ENCODE data around the gene MARCHF5. TPM values are rescaled to one million over a fixed set of nuclear protein-coding genes. Genes with fewer than 3 reads are reported as not detected.
"Not testable (repeated sequence)": the region's sequence is repeated elsewhere in the genome, so short reads cannot be mapped to it uniquely, and the experiment has no call there.

Gene MARCHF5
- total and polyA plus RNA-seq, 5 experiments from 2014 or later = 21.0 to 42.1 (median 24.0) TPM

DNA sequence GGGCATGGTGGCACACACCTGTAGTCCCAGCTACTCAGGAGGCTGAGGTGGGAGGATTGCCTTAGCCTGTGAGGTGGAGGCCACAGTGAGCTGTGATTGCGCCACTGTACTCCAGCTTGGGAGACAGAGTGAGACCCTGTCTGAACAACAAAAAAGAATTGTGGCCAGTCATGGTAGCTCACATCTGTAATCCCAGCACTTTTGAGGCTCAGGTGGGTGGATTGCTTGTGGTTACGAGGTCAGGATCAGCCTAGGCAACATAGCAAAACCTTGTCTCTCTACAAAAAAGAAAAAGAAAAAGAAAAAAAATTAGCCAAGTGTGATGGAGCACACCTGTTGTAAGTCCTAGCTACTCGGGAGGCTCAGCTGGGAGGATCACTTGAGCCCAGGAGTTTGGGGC lies 22.8 kb downstream of the MARCHF5 start:
- POLR2A ChIA-PET = no interaction called here
- H3K36me3 Mint-ChIP-seq = peaks cover 4 to 70% (median 23%) of the 10 kb centered on the region in 3 donors
- peak overlapping the region in 1 of 10 donors; percentile 72 for H3K4me3 Mint-ChIP-seq
- H3K4me1 Mint-ChIP-seq = peaks cover 18 to 35% (median 22%) of the 10 kb centered on the region in 4 donors
- DNase-seq (no peak), ATAC-seq (no peak)
- peak overlapping the region in 1 of 10 donors; percentile 70 for H3K27ac Mint-ChIP-seq
- H3K27me3 Mint-ChIP-seq = no peaks in the 10 kb centered on the region
- H3K9me3 Mint-ChIP-seq = no peaks in the 10 kb centered on the region

DNA sequence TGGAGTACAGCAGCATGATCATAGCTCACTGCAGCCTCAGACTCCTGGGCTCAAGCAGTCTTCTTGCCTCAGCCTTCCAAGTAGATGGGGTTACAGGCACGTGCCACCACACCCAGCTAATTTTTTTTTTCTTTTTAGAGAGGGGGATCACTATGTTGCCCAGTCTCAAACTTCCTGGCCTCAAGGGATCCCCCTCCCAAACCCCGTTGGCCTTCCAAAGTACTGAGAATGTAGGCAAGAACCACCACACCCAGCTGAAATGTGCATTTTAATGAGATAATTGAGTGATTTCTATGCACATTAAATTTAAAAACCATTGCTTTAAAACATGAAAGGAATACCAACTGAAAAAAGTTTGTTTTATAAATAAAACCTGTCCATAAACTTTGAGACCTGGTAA lies 25.6 kb downstream of the MARCHF5 start:
- ATAC-seq = no peak
- no peak overlapping the region for H3K4me3 Mint-ChIP-seq
- H3K27ac Mint-ChIP-seq = peak overlapping the region in 2 of 10 donors; percentile 73 to 74
- no peaks in the 10 kb centered on the region for H3K9me3 Mint-ChIP-seq
- H3K36me3 Mint-ChIP-seq = peaks cover 13 to 68% (median 36%) of the 10 kb centered on the region in 3 donors
- H3K4me1 Mint-ChIP-seq = peaks cover 10 to 23% (median 13%) of the 10 kb centered on the region in 4 donors
- DNase-seq = no peak
- POLR2A ChIA-PET = no interaction called here
- H3K27me3 Mint-ChIP-seq = no peaks in the 10 kb centered on the region

DNA sequence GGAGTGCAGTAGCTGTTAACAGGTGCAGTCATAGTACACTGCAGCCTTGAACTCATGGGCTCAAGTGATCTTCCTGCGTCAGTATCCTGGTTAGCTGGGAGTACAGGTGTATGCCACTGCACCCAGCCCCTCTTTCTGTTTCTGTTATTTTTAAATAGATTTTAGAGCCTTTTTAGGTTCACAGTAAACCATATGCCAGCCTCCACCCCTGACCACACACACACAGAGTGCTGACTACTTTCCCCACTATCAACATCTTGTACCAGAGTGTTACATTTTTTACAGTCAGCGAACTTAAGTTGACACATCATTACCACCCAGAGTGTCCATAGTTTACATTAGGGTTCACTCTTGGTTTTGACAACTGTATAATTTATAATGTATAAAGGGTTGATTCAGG lies 32.1 kb downstream of the MARCHF5 start:
- POLR2A ChIA-PET = no interaction called here
- Mint-ChIP-seq H3K4me3 (no peak overlapping the region), H3K9me3 (peaks cover 0 to 2% (median 0%) of the 10 kb centered on the region in 9 donors), H3K36me3 (peaks cover 17 to 55% (median 28%) of the 10 kb centered on the region in 3 donors), H3K27me3 (no peaks in the 10 kb centered on the region), H3K27ac (no peak overlapping the region), H3K4me1 (peaks cover 15 to 47% (median 37%) of the 10 kb centered on the region in 4 donors)
- DNase-seq = no peak
- ATAC-seq = no peak

DNA sequence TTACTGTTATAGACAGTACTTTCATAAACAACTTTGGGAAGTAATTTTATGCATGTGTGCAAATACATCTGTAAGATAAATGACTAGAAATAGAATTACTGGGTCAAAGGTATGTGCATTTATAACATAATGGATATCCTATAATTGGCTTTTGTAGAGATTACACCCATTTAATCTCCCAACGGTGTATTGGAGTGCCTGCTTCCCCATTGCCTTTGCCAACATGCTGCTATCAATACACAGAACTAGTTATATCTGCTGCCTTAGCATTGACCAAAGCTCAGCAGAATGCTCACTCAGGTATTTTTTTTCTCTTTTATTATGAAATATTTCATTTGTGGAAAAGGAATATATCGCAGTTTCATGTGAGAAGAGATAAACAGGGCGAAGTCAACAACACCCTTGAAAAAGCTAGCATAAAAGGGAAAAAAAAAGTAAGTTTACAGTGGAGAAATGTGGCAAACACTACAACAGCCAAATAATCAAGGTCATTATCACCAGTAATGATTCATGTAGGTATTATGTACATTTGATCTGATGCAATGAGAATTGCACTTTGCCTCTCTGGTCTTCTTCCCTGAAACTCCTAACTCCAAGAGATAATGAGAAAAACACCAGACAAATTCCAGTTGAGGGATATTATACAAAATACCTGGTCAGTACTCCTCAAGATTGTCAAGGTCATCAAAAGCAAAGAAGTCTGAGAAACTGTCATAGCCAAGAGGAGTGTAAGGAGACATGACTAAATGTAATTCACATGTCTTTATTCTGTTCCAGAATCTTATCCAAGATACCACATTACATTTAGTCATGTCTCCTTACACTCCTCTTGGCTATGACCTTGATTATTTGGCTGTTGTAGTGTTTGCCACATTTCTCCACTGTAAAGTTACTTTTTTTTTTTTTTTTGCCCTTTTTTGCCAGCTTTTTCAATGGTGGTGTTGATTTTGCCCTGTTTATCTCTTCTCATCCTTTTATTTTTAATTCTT lies 36.8 kb downstream of the MARCHF5 start:
- no peak overlapping the region for H3K4me3 Mint-ChIP-seq
- peaks cover 20 to 50% (median 46%) of the 10 kb centered on the region in 4 donors for H3K4me1 Mint-ChIP-seq
- POLR2A ChIA-PET = no interaction called here
- no peak for DNase-seq
- no peaks in the 10 kb centered on the region for H3K27me3 Mint-ChIP-seq
- peaks cover 0 to 2% (median 0%) of the 10 kb centered on the region in 9 donors for H3K9me3 Mint-ChIP-seq
- ATAC-seq = no peak
- H3K36me3 Mint-ChIP-seq = peaks cover 8 to 30% (median 8%) of the 10 kb centered on the region in 3 donors
- H3K27ac Mint-ChIP-seq = peak overlapping the region in 4 of 10 donors; percentile 8 to 70 (median 54)

DNA sequence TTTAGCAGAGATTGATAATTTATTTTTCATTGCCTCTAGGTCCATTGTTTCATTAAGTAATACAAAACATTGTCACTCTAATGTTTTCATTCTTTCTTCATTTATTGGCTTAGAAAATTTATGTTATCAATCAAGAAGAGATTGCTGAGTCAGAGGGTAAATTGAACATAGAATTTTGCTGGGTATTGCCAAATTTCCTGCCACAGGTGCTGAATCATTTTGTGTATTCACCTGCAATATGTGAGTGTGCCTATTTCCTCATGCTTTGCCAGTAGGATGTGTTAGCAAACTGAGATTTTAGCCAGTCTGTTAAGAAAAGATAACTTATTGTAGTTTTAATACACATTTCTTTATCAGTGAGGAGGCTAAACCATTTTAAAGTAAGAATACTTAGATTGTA lies 38.0 kb downstream of the MARCHF5 start:
- Mint-ChIP-seq H3K27me3 (no peaks in the 10 kb centered on the region), H3K27ac (peak overlapping the region in 1 of 10 donors; percentile 1), H3K9me3 (no peaks in the 10 kb centered on the region), H3K4me1 (peaks cover 14 to 39% (median 37%) of the 10 kb centered on the region in 4 donors), H3K36me3 (peaks cover 0 to 21% (median 0%) of the 10 kb centered on the region in 3 donors), H3K4me3 (no peak overlapping the region)
- POLR2A ChIA-PET = no interaction called here
- DNase-seq = no peak
- ATAC-seq = no peak

DNA sequence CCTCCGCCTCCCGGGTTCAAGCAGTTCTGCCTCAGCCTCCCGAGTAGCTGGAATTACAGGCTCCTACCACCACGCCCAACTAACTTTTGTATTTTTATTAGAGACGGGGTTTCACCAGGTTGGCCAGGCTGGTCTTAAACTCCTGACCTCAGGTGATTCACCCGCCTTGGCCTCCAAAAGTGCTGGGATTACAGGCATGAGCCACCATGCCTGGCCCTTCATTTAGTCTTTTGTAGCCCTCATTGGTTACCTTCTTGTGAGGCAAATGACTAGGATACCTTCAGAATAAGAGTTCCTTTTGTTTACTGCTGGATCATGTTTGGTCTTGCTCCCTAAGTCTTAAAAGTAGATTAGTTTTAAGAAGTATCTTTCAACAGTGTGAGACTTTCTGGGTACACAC lies 39.0 kb downstream of the MARCHF5 start:
- DNase-seq, H3K4me3 Mint-ChIP-seq, POLR2A ChIA-PET, H3K27me3 Mint-ChIP-seq, ATAC-seq, H3K9me3 Mint-ChIP-seq: not testable (repeated sequence)
- Mint-ChIP-seq H3K4me1 (peaks cover 14 to 38% (median 36%) of the 10 kb centered on the region in 4 donors), H3K27ac (peak overlapping the region in 1 of 10 donors; percentile 65), H3K36me3 (peaks cover 0 to 16% (median 0%) of the 10 kb centered on the region in 3 donors)

DNA sequence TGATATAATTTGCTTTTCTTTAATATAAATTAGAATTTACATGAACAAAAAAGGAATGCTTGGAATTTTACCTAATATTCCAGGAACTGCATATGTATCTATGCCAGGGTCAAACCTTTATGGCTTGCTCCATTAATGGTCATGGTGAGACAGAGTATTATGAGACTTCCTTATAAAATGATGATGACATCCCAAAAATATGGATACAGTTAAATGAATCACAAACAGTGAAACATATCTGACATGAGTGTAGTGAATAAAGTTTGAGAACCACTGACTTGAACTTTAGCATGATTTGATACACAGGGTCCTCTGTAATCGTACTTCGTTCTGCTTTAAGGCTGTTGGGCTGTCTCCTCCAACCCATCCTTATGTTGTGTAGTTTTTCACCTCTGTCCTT lies 51.8 kb downstream of the MARCHF5 start:
- DNase-seq (no peak), ATAC-seq (no peak)
- no peaks in the 10 kb centered on the region for H3K9me3 Mint-ChIP-seq
- no peak overlapping the region for H3K4me3 Mint-ChIP-seq
- H3K27ac Mint-ChIP-seq = peak overlapping the region in 1 of 10 donors; percentile 82
- peaks cover 0 to 67% (median 6%) of the 10 kb centered on the region in 3 donors for H3K36me3 Mint-ChIP-seq
- H3K4me1 Mint-ChIP-seq = peaks cover 0 to 4% (median 2%) of the 10 kb centered on the region in 4 donors
- POLR2A ChIA-PET = no interaction called here
- no peaks in the 10 kb centered on the region for H3K27me3 Mint-ChIP-seq

DNA sequence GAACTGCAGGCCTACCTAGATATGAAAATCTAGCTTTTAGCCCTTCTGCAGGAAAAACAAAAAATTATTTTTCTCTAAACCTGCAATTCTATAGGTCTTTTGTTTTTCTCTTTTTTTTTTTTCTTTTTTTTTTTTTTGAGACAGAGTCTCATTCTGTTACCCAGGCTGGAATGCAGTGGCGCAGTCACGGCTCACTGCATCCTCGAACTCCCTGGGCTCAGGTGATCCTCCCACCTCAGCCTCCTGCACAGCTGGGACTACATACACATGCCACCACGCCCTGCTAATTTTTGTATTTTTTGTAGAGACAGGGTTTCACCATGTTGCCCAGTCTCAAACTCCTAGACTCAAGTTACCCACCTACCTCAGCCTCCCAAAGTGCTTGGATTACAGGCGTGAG lies 54.6 kb downstream of the MARCHF5 start:
- DNase-seq, H3K27me3 Mint-ChIP-seq, H3K4me3 Mint-ChIP-seq, H3K4me1 Mint-ChIP-seq, H3K9me3 Mint-ChIP-seq, ATAC-seq, POLR2A ChIA-PET: not testable (repeated sequence)
- Mint-ChIP-seq H3K27ac (peak overlapping the region in 3 of 10 donors; percentile 36 to 57 (median 39)), H3K36me3 (peaks cover 6 to 85% (median 16%) of the 10 kb centered on the region in 3 donors)

DNA sequence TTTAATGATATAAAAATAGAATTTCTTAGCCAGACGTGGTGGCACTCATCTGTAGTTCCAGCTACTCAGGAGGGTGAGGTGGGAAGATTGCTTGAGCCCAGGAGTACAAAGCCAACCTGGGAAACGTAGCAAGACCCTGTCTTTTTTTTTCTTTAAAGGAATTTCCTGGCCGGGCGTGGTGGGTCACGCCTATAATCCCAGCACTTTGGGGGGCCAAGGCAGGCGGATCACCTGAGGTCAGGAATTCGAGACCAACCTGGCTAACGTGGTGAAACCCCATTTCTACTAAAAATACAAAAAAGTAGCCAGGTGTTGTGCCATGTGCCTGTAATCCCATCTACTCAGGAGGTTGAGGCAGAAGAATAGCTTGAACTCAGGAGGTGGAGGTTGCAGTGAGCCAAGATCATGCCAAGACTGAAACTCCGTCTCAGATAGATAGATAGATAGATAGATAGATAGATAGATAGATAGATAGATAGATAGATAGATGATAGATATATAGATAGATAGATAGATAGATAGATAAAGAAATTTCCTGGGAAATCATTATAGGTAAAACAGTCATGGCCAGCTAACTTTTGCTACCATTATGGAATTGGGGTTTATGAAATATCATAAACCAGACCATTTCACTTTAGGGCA lies 56.2 kb downstream of the MARCHF5 start:
- peaks cover 6 to 80% (median 11%) of the 10 kb centered on the region in 3 donors for H3K36me3 Mint-ChIP-seq
- DNase-seq, H3K27ac Mint-ChIP-seq, POLR2A ChIA-PET, H3K9me3 Mint-ChIP-seq, H3K4me1 Mint-ChIP-seq, H3K4me3 Mint-ChIP-seq, H3K27me3 Mint-ChIP-seq, ATAC-seq: not testable (repeated sequence)

DNA sequence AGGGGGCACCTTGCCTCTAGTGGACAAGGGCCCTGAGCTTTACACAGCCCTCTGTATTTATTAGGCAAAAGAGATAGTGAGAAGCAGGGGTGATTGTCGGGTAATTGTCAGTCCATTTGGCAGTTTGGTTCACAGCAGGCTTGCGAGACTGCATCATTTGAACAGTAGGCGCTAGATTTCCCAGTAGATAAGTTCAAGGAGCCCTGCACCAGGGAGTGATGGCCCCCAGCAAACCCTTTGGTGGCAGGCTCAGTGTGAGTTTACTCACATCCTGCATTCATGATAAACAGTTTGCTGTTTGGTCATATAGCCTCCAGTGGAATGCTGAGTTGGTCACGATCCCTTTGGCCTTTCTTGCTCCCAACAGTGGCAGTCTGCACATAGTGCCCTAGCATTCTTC lies 59.4 kb downstream of the MARCHF5 start:
- H3K4me3 Mint-ChIP-seq = no peak overlapping the region
- POLR2A ChIA-PET = no interaction called here
- H3K4me1 Mint-ChIP-seq = no peaks in the 10 kb centered on the region
- H3K36me3 Mint-ChIP-seq = peaks cover 6 to 54% (median 11%) of the 10 kb centered on the region in 3 donors
- no peak for ATAC-seq
- no peaks in the 10 kb centered on the region for H3K27me3 Mint-ChIP-seq
- DNase-seq = no peak
- no peaks in the 10 kb centered on the region for H3K9me3 Mint-ChIP-seq
- peak overlapping the region in 3 of 10 donors; percentile 2 to 38 (median 14) for H3K27ac Mint-ChIP-seq

DNA sequence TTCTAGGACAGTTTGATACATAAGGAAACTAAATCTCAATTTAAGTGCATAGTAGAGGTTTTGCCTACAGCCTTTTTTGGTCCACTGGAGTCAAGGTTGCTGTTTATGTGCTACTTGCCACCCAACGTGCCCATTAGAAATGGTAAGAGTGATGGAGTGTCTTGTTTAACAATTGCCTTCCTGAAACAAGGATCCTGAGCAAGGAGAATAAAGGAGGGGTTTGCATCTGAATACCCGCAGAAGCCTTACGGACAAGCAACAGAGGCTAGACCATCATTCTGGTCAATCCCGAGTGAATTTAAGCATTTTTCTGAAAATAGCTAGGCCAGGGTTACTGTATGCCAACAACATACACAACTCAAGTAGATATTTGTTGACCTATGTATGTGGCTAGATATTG lies 63.6 kb downstream of the MARCHF5 start:
- peaks cover 6 to 22% (median 6%) of the 10 kb centered on the region in 3 donors for H3K36me3 Mint-ChIP-seq
- peaks cover 0 to 4% (median 0%) of the 10 kb centered on the region in 9 donors for H3K9me3 Mint-ChIP-seq
- DNase-seq (no peak), ATAC-seq (no peak)
- H3K4me1 Mint-ChIP-seq = no peaks in the 10 kb centered on the region
- POLR2A ChIA-PET = no interaction called here
- no peak overlapping the region for H3K4me3 Mint-ChIP-seq
- no peaks in the 10 kb centered on the region for H3K27me3 Mint-ChIP-seq
- peak overlapping the region in 2 of 10 donors; percentile 9 to 12 for H3K27ac Mint-ChIP-seq

DNA sequence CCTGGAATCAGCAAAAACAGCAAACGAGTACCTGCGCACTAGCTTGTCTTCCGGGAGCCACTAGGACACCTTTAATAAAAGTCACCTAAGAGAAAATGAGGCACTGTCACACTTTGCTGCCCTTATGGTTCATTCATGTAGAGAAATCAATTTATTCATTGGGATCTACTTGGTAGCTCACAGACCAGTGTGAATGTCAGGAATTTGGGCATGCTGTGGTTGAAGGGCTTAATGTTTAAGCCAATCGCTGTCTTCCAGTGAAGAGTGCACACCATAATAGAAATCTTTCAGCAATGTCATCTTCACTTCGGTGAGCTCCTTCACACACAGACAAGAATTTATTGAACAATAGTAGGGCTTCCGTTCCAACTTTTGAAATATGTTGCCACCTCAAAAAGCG lies 65.1 kb downstream of the MARCHF5 start:
- peaks cover 0 to 8% (median 0%) of the 10 kb centered on the region in 3 donors for H3K36me3 Mint-ChIP-seq

DNA sequence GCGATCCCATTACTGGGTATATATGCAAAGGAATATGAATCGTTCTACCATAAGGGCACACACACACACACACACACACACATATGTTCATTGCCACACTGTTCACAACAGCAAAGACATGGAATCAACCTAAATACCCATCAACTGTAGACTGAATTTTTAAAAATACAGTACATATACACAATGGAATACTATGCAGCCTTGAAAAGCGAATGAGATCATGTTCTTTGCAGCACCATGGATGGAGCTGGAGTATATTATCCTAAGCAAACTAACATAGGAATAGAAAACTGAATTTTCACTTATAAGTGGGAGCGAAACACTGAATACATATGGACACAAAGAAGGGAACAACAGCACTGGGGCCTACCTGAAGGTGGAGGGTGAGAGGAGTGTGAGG lies 72.5 kb downstream of the MARCHF5 start:
- Mint-ChIP-seq H3K9me3 (peaks cover 0 to 7% (median 1%) of the 10 kb centered on the region in 9 donors), H3K4me1 (no peaks in the 10 kb centered on the region), H3K27ac (no peak overlapping the region), H3K4me3 (no peak overlapping the region), H3K27me3 (peaks cover 6 to 26% (median 24%) of the 10 kb centered on the region in 5 donors), H3K36me3 (no peaks in the 10 kb centered on the region)
- ATAC-seq (no peak), DNase-seq (no peak)
- POLR2A ChIA-PET = no interaction called here

More for the DNA sequence above, 65.1 kb downstream of the MARCHF5 start:
- ATAC-seq (no peak), DNase-seq (no peak)
- POLR2A ChIA-PET = no interaction called here
- Mint-ChIP-seq H3K4me1 (no peaks in the 10 kb centered on the region), H3K4me3 (no peak overlapping the region), H3K9me3 (peaks cover 0 to 4% (median 0%) of the 10 kb centered on the region in 9 donors), H3K27me3 (peaks cover 0 to 4% (median 0%) of the 10 kb centered on the region in 5 donors), H3K27ac (peak overlapping the region in 1 of 10 donors; percentile 7)

Data from naive thymus-derived CD8-positive, alpha-beta T cell (primary cell).